GM23248 (cell line): Measurements from ENCODE around the gene MTHFD2L.

Source experiments
- EZH2 ChIP-seq: fragments of 200-600 bp; sonication (generic); IDR thresholded peaks from 2 replicates; pipeline ENCODE4 v1.6.1; 2018; ENCODE audit warnings: antibody characterized with exemption, mild to moderate bottlenecking; ENCODE audit not compliant: insufficient read depth, poor library complexity, severe bottlenecking
- EZH2phosphoT487 ChIP-seq: fragments of 200-600 bp; sonication (generic); IDR thresholded peaks from 2 replicates; pipeline ENCODE4 v1.6.1; 2018; ENCODE audit warnings: antibody characterized with exemption, moderate library complexity, mild to moderate bottlenecking, low read depth; ENCODE audit not compliant: insufficient read depth

DNA sequence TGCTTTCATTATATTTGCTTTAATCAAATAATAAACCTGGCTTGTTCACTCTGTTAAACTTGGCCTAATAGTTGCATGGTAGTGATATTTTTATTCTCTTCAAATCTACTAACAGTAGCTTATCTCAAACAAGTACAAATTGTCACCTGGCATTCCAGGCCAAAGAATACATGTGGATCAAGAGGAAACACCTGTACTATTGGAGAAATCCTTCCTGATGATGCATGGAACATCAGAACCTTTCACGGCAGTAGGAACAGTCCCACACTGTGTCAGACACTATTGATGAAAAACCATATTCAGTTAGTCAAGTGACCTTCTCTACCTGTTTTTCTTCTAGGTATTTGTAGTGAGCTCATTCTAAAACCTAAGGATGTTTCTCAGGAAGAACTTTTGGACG lies 17.0 kb downstream of the MTHFD2L start:
- no peak for TF ChIP-seq EZH2phosphoT487
- no peak for TF ChIP-seq EZH2
